Mucosa of rectum (tissue), 2 donors: ENCODE results near the gene ETV7.
A peak's percentile ranks its signal among the peaks of the same experiment; 100 is the strongest.

ENCODE experiments used
- H3K27ac ChIP-seq, 2 donors: one replicate each; pipeline ENCODE4 v1.7.0; 2013; ENCODE audit warnings: inconsistent platforms in 2 of 2, low read depth in 2 of 2, low read length in 2 of 2
- H3K27me3 ChIP-seq, 2 donors: one replicate each; pipeline ENCODE4 v1.7.0; 2013; ENCODE audit warnings: low read length in 2 of 2; ENCODE audit not compliant: control insufficient read depth in 2 of 2, insufficient read depth in 2 of 2
- H3K36me3 ChIP-seq, 2 donors: one replicate each; pipeline ENCODE4 v1.7.0; 2013; ENCODE audit warnings: low read length in 2 of 2; ENCODE audit not compliant: control insufficient read depth in 2 of 2, insufficient read depth in 2 of 2
- H3K4me1 ChIP-seq, 2 donors: one replicate each; pipeline ENCODE4 v1.7.0; 2013; ENCODE audit warnings: low read length in 2 of 2, mild to moderate bottlenecking in 1 of 2; ENCODE audit not compliant: control insufficient read depth in 2 of 2, insufficient read depth in 2 of 2
- H3K4me3 ChIP-seq, 2 donors: one replicate each; pipeline ENCODE4 v1.7.0; 2013; ENCODE audit warnings: low read length in 2 of 2
- H3K9ac ChIP-seq, 2 donors: one replicate each; pipeline ENCODE4 v1.7.0; 2013; ENCODE audit warnings: low read length in 2 of 2, low read depth in 1 of 2, mild to moderate bottlenecking in 1 of 2
- H3K9me3 ChIP-seq, 2 donors: one replicate each; pipeline ENCODE4 v1.7.0; 2013; ENCODE audit warnings: low read length in 2 of 2; ENCODE audit not compliant: control insufficient read depth in 2 of 2
- donor health status: healthy.
- donor health status: Normal muscosa, but diverticular disease.

The ETV7 gene

DNA sequence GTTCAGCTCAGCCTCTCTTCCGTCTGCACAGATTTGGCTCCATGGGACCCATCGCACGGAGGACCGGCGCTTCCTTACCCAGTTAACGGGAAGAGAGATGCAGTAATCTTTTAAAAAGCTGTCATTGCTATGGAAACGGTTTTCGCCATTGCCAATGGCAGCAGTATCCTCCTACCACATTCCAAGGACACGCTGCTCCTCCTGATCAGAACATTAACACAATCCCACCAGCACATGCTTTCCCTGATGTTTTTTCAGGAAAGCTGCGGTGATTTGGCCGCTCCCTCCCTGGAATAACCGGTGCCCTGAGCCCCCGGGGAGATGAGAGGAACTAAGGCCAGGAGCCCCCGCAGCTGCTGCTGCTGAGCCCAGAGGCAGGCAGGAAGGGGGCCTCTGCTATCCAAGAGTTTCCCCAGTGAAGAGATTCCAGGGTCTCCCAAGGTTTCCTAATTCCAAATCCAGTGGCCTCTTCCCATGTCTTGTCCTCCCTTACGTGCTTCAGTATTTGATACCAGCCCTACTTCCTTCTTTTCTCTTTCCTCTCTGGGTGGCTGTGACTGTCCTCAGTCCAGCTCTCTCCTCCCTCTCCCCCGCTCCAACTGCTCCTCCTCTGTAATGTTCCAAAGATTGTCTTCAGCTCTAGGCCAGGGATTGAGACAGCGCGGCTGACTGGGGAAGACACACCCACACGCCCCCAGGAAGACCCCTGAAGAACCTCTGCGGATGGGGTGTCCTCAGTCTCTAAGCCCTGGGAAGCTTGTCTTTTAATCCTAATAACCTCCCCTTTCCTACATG, 53.3 kb downstream of the ETV7 start:
- Histone ChIP-seq H3K36me3 (peaks cover 0 to 4% of the 10 kb centered on the region in 2 donors), H3K27ac (peak overlapping the region; percentile 91 to 93), H3K9ac (peak overlapping the region; percentile 1 to 66), H3K4me1 (peaks cover 38 to 47% of the 10 kb centered on the region in 2 donors), H3K9me3 (no peaks in the 10 kb centered on the region), H3K4me3 (peak overlapping the region; percentile 52 to 77), H3K27me3 (no peaks in the 10 kb centered on the region)

DNA sequence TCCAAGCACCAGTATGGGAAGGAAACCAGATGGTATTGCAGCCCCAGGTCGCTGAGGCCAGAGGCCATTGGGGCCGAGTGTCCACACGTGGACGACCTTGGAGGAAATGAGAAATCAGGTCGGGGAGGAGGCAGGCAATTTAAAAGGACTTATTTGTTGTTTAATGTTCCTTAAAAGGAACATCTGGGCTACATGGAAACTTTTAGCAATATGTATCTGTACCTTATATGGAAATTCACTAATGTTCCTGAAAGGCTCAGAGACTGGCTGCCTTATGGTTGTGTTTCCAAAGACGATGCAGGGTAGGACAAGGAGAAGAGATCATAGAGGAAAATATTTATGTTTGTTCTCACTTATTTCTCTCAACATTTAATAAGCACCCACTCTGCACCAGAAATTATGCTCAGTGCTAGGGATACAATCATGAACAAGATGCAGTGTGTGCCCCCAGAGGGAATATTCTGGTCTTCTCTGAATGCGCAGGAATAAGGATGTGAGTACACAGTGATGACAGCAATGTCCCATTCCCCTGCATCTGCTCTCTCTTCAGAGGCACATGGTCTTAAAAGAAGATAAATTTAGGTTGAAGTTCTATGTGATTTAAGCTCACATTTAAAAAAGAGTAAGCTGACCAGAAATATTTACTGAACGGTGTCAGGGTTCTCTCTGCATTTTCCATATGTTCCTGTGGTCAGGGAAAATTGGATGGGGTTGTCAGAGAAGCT, 54.1 kb downstream of the ETV7 start:
- Histone ChIP-seq H3K9me3 (no peaks in the 10 kb centered on the region), H3K4me3 (no peak overlapping the region), H3K4me1 (peaks cover 36 to 39% of the 10 kb centered on the region in 2 donors), H3K9ac (peak overlapping the region; percentile 1 to 66), H3K27ac (peak overlapping the region; percentile 91 to 93), H3K27me3 (no peaks in the 10 kb centered on the region), H3K36me3 (peaks cover 0 to 6% of the 10 kb centered on the region in 2 donors)

DNA sequence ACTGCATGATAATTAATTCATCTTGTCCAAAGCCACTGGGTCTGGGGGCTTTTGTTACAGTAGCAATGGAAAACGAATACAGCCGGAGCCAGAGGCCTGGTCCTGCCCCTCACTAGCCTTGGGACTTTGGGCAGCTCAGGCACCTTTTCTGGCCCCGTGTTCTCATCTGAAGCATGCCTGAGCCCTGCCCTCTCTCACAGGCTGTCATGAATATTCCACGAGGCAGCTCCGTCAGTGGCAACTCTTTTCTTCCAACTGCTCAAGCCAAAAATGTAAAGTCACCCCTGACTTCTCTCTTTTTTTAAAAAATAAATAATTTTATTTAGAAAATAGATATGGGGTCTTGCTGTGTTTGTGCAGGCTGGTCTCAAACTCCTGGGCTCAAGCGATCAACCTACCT, 56.1 kb downstream of the ETV7 start:
- H3K9me3 ChIP-seq: no peaks in the 10 kb centered on the region
- peaks cover 28 to 30% of the 10 kb centered on the region in 2 donors for H3K4me1 ChIP-seq
- no peaks in the 10 kb centered on the region for H3K27me3 ChIP-seq
- no peak overlapping the region for H3K4me3 ChIP-seq
- H3K36me3 ChIP-seq: peaks cover 3 to 7% of the 10 kb centered on the region in 2 donors
- no peak overlapping the region for H3K27ac ChIP-seq
- no peak overlapping the region for H3K9ac ChIP-seq

DNA sequence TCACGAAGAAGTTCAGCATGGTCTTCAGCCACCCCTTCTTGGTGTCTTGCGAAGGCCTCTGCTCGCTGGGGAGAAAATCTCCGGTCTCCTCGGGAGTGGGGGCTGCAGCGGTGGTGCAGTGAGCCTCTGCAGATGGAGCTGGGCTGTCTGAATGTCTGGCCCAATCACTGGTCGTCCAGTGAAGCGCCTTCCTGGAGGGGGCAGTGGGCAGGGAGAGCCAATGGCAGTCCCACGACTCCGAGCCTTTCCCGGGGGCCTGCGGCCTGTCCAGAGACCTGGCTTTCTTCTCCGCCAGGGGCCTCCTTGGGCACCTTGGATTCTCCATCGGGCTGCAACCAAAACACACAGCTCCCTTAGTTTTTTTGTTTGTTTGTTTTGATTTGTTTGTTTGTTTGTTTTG, 57.1 kb downstream of the ETV7 start:
- no peak overlapping the region for H3K4me3 ChIP-seq
- no peaks in the 10 kb centered on the region for H3K27me3 ChIP-seq
- peaks cover 19 to 20% of the 10 kb centered on the region in 2 donors for H3K4me1 ChIP-seq
- H3K36me3 ChIP-seq: peaks cover 12% of the 10 kb centered on the region in 2 donors
- H3K27ac ChIP-seq: no peak overlapping the region
- no peak overlapping the region for H3K9ac ChIP-seq
- H3K9me3 ChIP-seq: no peaks in the 10 kb centered on the region

DNA sequence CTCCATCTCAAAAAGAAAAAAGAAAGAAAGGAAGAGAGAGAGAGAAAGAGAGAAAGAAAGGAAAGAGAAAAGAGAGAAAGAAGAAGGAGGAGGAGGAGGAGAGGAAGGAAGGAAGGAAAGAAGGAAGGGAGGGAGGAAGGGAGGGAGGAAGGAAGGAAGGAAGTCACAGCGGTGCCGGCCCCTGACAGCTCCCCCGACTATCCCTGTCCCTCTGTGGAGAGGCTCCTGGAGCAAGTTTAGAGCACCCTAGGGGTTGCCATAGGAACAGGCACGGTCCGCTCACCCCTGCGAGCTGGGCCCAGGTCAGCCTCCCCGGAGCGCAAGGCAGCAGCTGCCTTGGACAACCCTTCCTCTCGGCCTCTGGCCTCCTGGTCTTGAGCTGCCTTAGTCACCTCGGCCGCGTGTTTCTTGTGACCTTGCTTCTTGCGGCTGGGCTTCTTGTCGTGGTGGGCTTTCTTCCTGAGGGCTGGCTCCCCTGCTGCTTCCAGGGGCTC, 57.6 kb downstream of the ETV7 start:
- Histone ChIP-seq H3K4me1 (peaks cover 14 to 15% of the 10 kb centered on the region in 2 donors), H3K9ac (no peak overlapping the region), H3K9me3 (no peaks in the 10 kb centered on the region), H3K27ac (no peak overlapping the region), H3K4me3 (no peak overlapping the region), H3K27me3 (no peaks in the 10 kb centered on the region), H3K36me3 (peaks cover 15 to 17% of the 10 kb centered on the region in 2 donors)

DNA sequence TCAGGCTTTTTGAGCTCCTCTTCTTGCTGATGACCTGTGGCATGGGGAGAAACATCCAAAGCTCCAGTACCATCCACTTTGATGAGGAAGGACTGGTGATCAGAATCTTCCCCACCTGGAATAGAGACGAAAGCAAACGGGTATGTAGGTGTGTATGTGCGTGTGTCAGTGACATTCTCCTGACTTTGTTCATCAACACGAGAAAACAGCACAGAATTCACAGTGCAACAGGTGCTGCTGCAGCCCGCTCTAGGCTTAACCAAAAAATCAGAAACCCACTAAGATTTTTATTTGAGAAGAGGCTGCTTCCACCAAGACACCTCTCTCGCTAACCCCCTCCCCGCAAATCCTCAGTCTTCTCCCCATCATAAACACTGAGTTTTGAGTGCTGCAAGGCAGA, 58.9 kb downstream of the ETV7 start:
- no peak overlapping the region for H3K9ac ChIP-seq
- H3K36me3 ChIP-seq: peaks cover 18 to 20% of the 10 kb centered on the region in 2 donors
- no peaks in the 10 kb centered on the region for H3K9me3 ChIP-seq
- peaks cover 2 to 3% of the 10 kb centered on the region in 2 donors for H3K4me1 ChIP-seq
- no peak overlapping the region for H3K27ac ChIP-seq
- no peak overlapping the region for H3K4me3 ChIP-seq
- H3K27me3 ChIP-seq: no peaks in the 10 kb centered on the region

DNA sequence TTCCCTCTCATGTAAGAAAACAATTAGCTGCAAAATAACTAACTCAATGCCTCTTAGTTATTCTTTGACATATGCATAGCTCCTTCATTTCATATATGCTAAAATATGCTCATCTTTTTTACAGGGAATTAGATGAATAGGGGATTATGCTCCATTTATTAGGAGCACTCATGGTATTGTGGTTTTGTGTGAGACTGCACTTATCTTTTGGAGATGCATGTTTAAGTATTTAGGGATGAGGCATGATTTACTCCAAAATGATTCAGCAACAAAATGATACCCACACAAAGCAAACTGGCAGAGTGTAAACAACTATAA, 59.6 kb downstream of the ETV7 start:
- Histone ChIP-seq H3K4me1 (no peaks in the 10 kb centered on the region), H3K27ac (no peak overlapping the region), H3K4me3 (no peak overlapping the region), H3K9ac (no peak overlapping the region), H3K9me3 (no peaks in the 10 kb centered on the region), H3K36me3 (peaks cover 18 to 24% of the 10 kb centered on the region in 2 donors), H3K27me3 (no peaks in the 10 kb centered on the region)

DNA sequence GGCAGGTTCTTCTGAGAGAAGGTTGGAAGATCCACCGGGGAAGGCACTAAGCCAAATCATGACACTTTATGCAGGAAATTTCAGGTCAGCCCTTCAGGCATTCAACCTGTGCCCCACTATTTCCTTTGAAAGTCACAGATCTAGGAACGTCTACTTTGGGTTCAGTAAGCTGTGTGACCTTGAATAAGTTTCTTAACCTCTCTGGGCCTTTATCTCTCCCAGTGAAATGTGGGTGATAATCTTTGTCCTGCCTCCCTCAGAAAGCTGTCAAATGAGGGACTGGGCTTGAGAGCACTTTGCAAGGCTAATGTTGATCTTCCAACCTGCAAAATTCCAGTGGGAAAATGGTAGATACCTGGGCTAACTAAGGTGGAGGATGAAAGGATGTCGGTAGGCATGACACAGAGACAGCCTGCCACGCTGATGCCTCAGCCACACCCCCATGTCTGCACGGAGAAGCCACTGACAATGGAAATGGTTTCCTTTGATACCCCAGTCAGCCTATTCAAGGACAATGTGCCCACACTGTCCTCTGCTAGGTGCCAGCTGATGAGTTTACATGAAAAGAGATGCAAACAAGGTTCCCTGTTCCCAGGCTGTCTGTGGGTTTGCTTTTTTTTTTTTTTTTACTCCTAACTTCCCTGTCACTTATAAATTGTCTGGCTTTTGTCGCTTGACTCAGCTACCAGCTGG, 60.1 kb downstream of the ETV7 start:
- Histone ChIP-seq H3K9me3 (no peaks in the 10 kb centered on the region), H3K4me1 (no peaks in the 10 kb centered on the region), H3K27ac (no peak overlapping the region), H3K36me3 (peaks cover 22 to 24% of the 10 kb centered on the region in 2 donors), H3K27me3 (no peaks in the 10 kb centered on the region), H3K9ac (no peak overlapping the region), H3K4me3 (no peak overlapping the region)

DNA sequence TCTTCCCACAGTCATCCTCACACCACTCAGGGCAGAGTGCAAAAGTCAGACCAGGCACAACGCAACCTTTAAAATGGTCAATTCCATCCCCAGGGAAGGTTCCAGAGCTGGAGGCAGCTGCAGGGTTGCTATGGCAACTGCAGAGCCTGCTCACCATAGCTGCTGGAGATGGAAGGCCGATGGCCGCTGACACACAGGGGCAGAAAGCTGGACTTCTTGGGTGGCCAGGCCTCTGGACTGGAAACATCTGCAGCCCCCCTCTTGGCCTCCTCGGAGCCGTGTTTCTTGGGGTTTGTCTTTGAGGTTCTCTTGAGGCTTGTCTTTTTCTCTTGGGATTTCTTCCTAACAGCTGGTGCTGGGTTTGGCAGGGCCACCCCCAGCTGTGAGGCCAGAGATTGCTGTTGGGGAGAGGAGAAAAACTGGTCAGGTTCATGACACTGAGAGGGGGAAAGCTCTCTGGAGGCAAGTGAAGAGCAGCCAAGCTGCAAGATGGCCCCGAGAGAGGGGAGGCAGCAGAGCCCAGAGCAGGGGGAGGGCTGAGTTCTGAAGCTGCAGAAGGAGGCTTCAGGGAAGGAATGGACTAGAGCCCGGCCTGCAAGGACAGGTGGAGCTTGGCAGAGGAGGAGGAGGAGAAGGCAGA, 61.0 kb downstream of the ETV7 start:
- Histone ChIP-seq H3K9me3 (no peaks in the 10 kb centered on the region), H3K27ac (no peak overlapping the region), H3K9ac (no peak overlapping the region), H3K4me1 (no peaks in the 10 kb centered on the region), H3K36me3 (peaks cover 22 to 24% of the 10 kb centered on the region in 2 donors), H3K4me3 (no peak overlapping the region), H3K27me3 (no peaks in the 10 kb centered on the region)
